ENCODE results near the gene SLC35D3.

GRCh38 chr6:136968837-136969236 lies 46.7 kb downstream of the SLC35D3 start:
- no peak for TF ChIP-seq CTCF (IDR thresholded peaks at IDR 0.05)
- TF ChIP-seq POLR2A (IDR thresholded peaks at IDR 0.05) = no peak

Measured in esophagus squamous epithelium (tissue), 4 donors.